Inflammatory macrophage treated with lipopolysaccharide for 1 hour (primary cell): Measurements from ENCODE around the gene TIMM17A.

Source experiments
- DNase-seq, 2 donors: peaks; one replicate each; pipeline ENCODE4 v3.0.0-alpha.2; 2020 to 2022

TIMM17A gene

GRCh38 chr1:201985355-201985754 lies 30.1 kb downstream of the TIMM17A start:
- DNase-seq = no peak

DNA sequence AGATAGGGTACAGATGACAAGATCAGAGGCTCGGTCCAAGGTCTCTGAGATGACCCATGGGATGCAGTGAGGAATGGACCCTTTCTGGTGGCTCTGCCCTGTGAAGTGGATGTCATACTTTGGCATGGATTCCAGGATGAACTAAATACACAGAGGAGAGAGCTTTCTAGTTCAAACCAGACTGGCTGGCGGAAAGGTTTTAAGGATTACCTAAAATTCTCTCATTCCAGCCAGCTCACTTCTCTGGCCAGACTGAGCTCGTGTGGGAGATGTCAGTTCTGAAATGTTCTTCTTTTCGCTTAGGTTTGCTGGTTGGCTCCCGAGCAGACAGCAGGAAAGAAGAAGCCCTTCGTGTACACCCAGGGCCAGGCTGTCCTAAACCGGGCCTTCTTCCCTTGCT lies 33.3 kb downstream of the TIMM17A start:
- no peak for DNase-seq

GRCh38 chr1:201989354-201990128 lies 34.2 kb downstream of the TIMM17A start:
- no peak for DNase-seq

- no peak for DNase-seq
Observed at GRCh38 chr1:201990427-201990826, 35.1 kb downstream of the TIMM17A start.

- DNase-seq = peak; percentile 17 to 52
Observed at GRCh38 chr1:201999625-202000238, 44.4 kb downstream of the TIMM17A start.

- DNase-seq = no peak
Observed at GRCh38 chr1:202002507-202002906, 47.2 kb downstream of the TIMM17A start.

GRCh38 chr1:202004711-202005110 lies 49.4 kb downstream of the TIMM17A start:
- DNase-seq = no peak

- DNase-seq = no peak
Observed at GRCh38 chr1:202005958-202006357, 50.7 kb downstream of the TIMM17A start.

GRCh38 chr1:202007304-202007703 lies 52.0 kb downstream of the TIMM17A start:
- no peak for DNase-seq

DNA sequence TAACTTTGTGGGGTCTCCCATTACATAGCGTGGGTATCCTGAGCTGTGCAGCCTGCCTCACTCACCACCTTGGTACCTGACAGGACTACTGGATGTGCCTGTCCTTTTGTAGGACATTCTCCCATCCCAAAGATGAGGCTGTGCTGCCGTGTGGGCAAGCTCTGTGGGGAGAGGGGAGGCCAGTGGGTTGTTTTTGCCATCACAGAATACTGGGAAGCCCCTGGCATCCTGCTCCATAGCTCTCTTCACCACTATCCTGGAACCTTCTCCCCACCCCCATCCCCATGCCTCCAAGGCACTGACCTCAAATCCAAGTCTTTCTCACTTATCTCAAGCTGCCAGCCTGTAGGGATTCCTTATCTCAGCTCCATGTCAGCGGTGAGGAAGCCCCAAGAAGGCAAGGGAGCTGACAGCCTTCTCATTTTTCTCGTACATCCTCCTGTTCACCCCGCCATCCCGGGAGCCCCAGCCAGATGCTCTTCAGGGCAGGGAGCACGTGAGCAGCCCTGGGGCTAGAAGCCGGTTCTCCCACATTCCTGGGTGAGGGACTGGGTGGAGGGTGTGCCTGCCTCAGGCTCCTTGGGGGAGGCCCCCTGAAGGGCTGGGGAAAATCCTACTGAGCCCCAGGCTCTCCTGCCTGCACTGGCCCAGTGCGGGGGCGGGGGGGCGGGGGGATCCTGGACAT lies 52.6 kb downstream of the TIMM17A start:
- no peak for DNase-seq

DNA sequence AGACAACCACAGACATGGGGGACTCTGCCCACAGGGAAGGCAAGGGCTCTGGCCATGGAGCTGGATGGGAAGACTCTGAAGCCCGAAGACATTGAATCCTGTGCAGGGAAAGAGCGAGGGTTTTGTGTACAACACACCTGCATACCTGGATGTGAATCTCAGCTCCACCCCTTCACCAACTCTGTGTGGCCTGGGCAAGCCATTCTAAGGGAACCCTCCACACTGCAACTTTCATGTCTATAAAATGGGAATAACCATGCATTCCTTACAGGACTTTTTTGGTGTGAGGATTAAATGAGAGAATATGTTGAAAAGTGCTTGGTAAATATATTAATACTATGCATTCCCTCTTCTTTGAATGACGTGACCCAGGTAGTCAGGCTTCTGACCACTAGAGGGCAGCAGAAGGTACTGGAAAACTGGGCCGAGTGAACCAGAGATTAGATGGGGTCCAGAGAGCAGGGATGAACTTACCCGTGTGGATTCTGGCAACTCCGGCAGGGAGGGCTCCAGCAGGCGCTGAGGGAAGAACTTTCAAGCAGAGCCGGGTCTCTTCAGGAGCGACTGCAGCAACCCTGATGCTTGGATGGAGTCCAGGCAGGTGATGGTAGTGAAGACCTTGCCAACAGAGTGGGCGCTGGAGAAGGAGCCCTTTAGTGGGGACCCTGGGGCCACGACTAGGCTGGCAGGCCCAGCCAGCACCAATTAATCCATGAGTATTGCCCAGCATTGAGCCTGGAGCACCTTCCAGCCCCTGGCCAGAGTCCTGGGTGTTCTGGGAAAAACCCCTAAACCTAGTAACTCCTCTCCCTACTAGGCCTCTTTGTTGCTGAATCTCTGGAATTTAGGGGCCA lies 54.2 kb downstream of the TIMM17A start:
- peak; percentile 33 to 80 for DNase-seq

GRCh38 chr1:202010180-202011015 lies 55.1 kb downstream of the TIMM17A start, which contains the start of gene ELF3:
TSS of gene ELF3 (plus strand) at chr1:202010587. CDS start at chr1:202011137, 550 bp downstream.
- DNase-seq = no peak

- DNase-seq = no peak
Observed at GRCh38 chr1:202011994-202012393, 56.7 kb downstream of the TIMM17A start.

GRCh38 chr1:202012544-202013478 lies 57.5 kb downstream of the TIMM17A start:
- no peak for DNase-seq

- no peak for DNase-seq
Observed at GRCh38 chr1:202013603-202014002, 58.3 kb downstream of the TIMM17A start.

DNA sequence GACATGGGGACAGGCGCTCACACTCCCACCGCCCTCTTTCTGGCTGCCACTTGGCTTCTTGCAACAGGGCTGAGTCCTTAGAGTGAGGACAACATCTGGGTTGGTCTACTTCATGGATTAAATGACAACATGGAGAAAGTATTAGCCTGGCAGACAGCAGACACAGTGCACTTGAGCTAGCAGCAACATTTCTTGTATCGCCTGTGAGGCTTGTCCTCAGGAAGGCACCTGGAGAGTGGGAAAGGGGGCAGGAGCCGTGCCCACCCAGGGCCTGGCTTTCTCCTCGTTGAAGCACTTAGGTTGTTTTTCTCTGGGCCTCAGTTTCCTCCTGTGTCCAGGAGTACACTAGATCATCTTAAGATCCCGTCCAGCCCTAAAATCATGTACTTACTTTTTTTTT lies 58.8 kb downstream of the TIMM17A start:
- no peak for DNase-seq

GRCh38 chr1:202014915-202015661 lies 59.8 kb downstream of the TIMM17A start:
- DNase-seq = no peak

DNA sequence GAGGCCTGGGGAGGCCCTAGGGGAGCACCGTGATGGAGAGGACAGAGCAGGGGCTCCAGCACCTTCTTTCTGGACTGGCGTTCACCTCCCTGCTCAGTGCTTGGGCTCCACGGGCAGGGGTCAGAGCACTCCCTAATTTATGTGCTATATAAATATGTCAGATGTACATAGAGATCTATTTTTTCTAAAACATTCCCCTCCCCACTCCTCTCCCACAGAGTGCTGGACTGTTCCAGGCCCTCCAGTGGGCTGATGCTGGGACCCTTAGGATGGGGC lies 60.3 kb downstream of the TIMM17A start:
- no peak for DNase-seq

- DNase-seq = no peak
Observed at GRCh38 chr1:202016022-202016810, 60.9 kb downstream of the TIMM17A start.
